ENCODE measurements around the gene MARCHF10.
A peak's percentile ranks its signal among the peaks of the same experiment; 100 is the strongest.
"Not testable (repeated sequence)": the region's sequence is repeated elsewhere in the genome, so short reads cannot be mapped to it uniquely, and the experiment has no call there.

MARCHF10 gene

DNA sequence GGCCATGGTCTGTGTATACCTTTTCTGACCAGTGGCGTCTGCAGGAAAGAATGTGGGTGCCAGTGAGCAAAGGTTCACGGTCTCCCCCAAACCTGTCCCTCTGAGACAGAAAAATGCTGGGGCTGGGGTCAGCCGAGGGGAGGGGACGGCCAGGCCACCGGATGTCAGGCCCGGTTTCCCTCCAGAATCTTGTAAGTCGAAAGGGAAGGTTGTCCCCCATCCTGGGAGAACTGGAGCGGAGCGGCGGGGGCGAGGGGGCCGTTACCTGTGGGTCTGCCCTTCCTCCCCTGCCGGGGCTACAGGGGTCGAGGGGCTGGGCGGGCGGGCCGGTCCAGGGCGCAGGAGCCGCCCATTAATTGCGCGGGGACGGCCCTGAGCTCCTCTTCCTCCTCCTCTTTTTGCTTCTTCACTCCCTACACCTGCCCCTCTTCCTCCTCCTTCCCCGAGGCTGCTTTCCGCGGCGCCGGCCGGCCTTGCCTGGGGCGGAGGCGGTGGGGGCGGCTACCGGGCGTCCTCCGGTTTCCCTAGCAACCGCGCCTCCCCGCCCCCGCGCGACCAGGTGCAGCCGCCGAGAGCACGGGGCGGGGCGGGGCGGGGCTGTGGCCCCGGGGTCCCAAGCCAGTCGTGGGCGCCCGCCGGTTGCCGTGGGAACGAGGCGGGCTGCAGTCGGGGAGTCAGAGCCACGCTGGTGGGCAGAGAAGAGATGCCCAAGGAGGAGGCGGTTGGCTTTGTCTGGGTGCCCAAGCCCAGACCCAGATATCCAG lies at the start of gene MARCHF10:
Gene MARCHF10, minus strand, starts transcription at position 503 of the 764 bp plus-strand sequence. CDS start 6,579 bp downstream, outside the sequence.
- DNase-seq, result no peak

GRCh38 chr17:62857526-62857925 lies 49.4 kb upstream of the MARCHF10 start:
- DNase-seq, result no peak

- no peak for DNase-seq
Observed at GRCh38 chr17:62856594-62856993, 48.5 kb upstream of the MARCHF10 start.

GRCh38 chr17:62855156-62855555 lies 47.0 kb upstream of the MARCHF10 start:
- no peak for DNase-seq

DNA sequence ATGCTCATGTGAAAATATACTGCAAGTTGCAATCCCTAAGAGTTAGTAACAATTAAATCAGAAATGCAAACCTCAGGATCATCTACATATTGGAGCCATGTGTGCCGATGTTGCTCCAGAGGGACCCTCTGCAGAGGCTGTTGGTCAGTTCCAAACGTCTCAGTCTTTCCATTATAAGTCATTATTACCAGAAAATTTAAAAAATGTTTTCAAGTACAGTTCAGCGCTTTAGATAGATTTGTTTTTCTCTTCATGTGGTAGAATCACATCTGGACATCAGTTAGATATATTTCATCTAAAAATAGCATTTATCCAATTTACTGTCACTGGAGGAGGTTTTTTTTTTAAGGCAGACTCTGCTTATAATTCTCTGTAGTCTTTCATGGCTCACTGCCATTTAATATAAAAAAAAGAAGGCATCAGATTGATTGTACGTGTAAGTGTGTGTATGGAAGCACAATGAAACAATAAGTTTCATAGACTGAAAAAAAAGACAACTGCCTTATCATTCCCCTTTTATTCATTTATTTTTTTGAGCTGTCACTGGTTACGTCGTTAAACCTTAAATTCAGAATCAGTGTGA lies 46.1 kb upstream of the MARCHF10 start:
- no peak for DNase-seq

DNA sequence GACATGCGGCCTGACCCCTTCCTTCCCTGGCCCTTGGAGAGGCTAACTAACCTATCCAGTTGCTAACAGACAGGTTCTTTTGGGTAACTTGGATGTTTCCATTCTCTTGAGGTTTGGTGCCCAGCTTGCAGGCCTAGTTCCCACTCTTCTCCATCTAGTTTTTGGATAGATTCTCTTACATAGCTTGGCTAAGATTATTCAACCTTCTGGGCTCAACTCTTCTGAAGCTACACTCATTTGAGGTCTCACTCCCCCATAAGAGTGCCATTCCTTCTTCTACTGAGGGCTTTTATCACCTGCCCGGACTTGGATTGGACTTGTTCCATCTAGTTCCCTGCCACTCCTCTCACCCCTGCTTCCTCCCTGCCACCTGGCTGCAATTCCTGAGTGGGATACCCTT lies 44.1 kb upstream of the MARCHF10 start:
- no peak for DNase-seq

GRCh38 chr17:62849591-62850415 lies 41.7 kb upstream of the MARCHF10 start:
- DNase-seq, result not testable (repeated sequence)

DNA sequence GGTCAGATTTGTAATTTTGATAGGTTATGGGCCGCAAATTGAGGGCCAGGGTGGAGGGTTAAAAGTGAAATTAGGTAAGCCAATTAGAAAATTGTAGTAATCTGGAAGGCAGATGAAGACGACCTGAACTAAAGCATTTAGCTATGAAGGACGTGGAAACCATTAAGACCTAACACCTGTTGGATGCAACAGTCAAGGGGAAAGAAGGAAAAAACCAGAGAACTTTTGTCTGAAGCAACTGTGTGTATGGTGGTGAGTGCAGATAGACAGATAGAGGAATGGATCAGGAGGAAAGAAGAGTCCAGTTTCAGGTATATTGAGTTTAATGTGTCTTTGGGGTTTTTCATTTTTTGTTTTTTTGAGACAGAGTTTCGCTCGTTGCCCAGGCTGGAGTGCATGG lies 40.2 kb upstream of the MARCHF10 start:
- DNase-seq, result no peak

- DNase-seq, result no peak
Observed at GRCh38 chr17:62847426-62847825, 39.3 kb upstream of the MARCHF10 start.

GRCh38 chr17:62840871-62841270 lies 32.8 kb upstream of the MARCHF10 start:
- no peak for DNase-seq

DNA sequence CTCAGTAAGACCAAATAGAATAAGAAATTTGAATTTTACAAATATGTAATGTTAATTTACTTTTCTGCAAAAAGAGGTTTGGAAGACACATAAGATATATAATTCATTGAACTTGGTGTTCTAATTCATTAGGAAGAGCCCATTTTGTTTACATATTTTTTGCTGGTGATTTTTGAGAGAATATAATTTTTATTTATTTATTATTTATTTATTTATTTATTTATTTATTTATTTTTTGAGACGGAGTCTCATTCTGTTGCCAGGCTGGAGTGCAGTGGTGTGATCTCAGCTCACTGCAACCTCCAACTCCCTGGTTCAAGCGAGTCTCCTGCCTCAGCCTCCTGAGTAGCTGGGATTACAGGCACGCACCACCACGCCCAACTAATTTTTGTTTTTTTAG lies 25.7 kb upstream of the MARCHF10 start:
- not testable (repeated sequence) for DNase-seq

- DNase-seq, result no peak
Observed at GRCh38 chr17:62832405-62832804, 24.3 kb upstream of the MARCHF10 start.

DNA sequence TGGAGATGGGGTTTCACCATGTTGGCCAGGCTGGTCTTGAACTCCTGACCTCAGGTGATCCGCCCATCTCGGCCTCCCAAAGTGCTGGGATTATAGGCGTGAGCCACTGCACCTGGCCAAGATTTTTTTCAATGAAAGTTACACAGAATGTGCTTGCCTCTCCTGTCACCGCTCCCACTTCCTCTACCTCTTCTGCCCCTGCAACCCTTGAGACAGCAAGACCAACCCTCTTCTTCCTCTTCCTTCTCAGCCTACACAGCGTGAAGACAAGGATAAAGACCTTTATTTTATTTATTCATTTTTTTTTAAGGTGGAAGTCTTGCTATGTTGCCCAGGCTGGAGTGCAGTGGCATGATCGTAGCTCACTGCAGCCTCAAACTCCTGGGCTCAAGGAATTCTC lies 23.0 kb upstream of the MARCHF10 start:
- DNase-seq, result not testable (repeated sequence)

DNA sequence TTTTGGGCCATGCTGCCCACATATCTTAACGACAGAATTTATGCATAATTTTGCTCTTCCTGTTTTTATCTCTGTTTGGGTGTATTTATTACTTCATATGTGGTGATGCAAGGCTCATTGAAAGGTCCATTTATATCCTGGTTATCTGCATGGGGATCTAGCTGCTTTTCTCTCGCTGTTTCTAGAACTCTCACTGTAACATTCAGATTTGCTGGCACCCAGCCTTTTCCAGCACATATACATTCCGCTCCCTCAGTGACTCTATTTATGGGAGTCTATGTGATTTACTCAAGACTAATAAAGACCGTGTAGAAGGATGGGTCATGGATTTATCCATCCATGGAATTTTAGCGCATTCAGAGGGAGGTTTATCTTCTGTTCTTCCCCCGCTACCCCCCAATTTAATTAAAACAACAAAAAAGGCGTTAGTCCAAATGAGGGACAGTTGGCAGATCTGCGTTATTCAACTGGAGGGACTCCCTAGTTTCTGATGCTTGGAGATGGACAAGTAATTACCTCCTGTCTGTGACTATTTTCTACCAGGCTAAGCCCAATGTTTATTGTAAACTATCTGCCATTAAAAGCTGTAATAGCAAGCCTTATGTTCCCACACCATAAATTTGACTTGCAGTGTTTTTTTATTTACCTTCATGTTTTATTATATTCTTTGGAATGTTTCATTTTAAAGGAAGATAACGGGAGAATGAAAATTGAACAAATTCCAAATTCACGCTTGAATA lies 19.8 kb upstream of the MARCHF10 start:
- peak; percentile 40 for DNase-seq

GRCh38 chr17:62826956-62827355 lies 18.8 kb upstream of the MARCHF10 start:
- no peak for DNase-seq

DNA sequence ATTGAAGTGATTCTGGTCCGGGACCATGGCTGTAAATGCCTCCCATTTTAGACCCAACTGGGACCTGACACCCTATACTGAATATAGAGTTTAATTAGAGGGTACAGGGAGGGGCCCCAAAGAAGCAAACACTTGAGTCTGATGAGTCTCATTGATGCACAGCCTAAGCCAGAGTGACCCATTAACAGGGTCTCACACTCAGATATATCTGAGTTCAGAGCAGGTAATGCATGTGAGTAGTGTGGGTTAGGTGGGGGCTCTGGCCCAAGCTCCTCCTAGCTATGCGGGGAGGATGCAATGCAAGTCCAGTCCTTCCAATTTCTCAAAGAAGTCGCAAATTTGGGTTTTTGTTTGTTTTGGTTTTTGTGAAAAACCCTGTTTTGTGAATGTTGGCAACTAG lies 17.1 kb upstream of the MARCHF10 start:
- DNase-seq, result no peak

- no peak for DNase-seq
Observed at GRCh38 chr17:62824290-62825131, 16.4 kb upstream of the MARCHF10 start.

- no peak for DNase-seq
Observed at GRCh38 chr17:62823111-62823893, 15.2 kb upstream of the MARCHF10 start.

DNA sequence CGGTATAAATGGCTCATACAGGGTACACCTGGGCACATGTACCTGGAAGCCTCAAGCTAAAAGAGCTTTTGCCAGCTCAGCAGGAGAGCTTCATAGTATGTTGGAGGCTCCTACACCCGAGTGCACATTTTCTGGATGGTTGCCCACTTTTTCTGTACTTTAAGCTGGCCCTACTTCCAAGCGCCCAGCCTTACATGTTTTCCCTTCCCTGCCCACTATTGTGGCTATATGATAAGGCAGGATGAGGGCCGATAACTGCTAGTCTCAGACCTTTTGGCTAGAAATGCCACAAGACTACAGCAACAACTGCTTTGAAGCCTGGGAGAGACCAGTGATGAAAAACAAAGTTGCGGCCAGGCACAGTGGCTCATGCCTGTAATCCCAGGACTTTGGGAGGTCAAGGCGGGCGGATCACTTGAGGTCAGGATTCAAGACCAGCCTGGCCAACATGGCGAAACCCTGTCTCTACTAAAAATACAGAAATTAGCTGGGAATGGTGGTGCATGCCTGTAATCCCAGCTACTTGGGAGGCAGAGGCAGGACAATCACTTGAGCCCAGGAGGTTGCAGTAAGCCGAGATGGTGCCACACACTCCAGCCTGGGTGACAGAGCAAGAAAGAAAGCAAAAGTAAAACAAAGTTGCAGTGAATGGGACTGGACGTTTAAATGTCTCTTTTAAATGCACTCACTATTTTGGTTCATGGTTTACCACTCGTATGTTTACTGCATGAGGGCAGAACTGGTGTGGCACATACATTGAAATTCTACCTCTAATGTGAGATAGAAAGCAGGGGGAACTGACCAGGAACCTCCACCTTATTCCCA lies 14.2 kb upstream of the MARCHF10 start:
- no peak for DNase-seq
